ENCODE measurements around the gene FOXR1.

Gene FOXR1

DNA sequence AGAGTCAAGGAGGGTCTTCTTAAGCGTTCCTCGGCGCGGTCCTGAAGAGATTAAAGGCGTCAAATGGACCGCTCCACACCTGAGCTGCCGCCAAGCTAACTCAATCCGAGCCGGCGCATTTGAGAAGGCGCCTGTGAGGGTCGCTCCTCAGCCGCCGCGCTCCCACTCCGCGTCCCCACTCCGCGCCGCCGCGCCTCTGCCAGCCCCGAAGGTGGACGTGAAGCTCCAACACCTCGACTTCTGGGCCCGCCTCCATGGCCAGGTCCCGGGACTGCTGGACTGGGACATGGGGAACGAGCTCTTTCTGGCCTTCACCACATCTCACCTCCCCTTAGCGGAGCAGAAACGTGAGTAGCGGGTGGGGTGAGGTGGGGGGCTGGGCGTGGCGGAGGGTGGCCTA lies at the start of gene FOXR1:
FOXR1 (plus strand) TSS at position 116 of the 400 bp plus-strand sequence; CDS start at position 287, 171 bp downstream.
- Histone ChIP-seq H2AFZ (ENCODE audit: low read length) (no peak within 1 kb of the TSS), H3K9me3 (replicated peaks; ENCODE audit: insufficient read depth, low read length) (no peaks in the 10 kb centered on the region), H3K4me3 (ENCODE audit: low read length) (no peak within 1 kb of the TSS), H3K27me3 (replicated peaks; ENCODE audit: insufficient read depth, low read length) (no peaks in the 10 kb centered on the region), H3K79me2 (ENCODE audit: low read length) (no peaks in the 10 kb centered on the region), H3K4me1 (ENCODE audit: low read length) (no peaks in the 10 kb centered on the region), H4K20me1 (ENCODE audit: insufficient read depth, low read length) (no peaks in the 10 kb centered on the region), H3K4me2 (ENCODE audit: low read depth, low read length) (no peak within 1 kb of the TSS), H3K9me2 (replicated peaks; ENCODE audit: insufficient read depth, low read length) (no peaks in the 10 kb centered on the region), H3K27ac (ENCODE audit: low read length) (no peak within 1 kb of the TSS), H3K36me3 (replicated peaks; ENCODE audit: insufficient read depth, low read length) (no peaks in the 10 kb centered on the region), H3F3A (ENCODE audit: insufficient read depth, low read length) (no peaks in the 10 kb centered on the region), H3K9ac (ENCODE audit: low read length) (no peak within 1 kb of the TSS)
- DNase-seq = no peak
- TF ChIP-seq EZH2 (optimal IDR thresholded peaks at IDR 0.05; ENCODE audit: low read depth, low read length) (no peak), EZH2phosphoT487 (IDR thresholded peaks at IDR 0.05; ENCODE audit: low read length) (no peak)
- TF ChIP-seq, protein P1, sequence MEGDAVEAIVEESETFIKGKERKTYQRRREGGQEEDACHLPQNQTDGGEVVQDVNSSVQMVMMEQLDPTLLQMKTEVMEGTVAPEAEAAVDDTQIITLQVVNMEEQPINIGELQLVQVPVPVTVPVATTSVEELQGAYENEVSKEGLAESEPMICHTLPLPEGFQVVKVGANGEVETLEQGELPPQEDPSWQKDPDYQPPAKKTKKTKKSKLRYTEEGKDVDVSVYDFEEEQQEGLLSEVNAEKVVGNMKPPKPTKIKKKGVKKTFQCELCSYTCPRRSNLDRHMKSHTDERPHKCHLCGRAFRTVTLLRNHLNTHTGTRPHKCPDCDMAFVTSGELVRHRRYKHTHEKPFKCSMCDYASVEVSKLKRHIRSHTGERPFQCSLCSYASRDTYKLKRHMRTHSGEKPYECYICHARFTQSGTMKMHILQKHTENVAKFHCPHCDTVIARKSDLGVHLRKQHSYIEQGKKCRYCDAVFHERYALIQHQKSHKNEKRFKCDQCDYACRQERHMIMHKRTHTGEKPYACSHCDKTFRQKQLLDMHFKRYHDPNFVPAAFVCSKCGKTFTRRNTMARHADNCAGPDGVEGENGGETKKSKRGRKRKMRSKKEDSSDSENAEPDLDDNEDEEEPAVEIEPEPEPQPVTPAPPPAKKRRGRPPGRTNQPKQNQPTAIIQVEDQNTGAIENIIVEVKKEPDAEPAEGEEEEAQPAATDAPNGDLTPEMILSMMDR (IDR thresholded peaks at IDR 0.05; ENCODE audit: low read length) = no peak

DNA sequence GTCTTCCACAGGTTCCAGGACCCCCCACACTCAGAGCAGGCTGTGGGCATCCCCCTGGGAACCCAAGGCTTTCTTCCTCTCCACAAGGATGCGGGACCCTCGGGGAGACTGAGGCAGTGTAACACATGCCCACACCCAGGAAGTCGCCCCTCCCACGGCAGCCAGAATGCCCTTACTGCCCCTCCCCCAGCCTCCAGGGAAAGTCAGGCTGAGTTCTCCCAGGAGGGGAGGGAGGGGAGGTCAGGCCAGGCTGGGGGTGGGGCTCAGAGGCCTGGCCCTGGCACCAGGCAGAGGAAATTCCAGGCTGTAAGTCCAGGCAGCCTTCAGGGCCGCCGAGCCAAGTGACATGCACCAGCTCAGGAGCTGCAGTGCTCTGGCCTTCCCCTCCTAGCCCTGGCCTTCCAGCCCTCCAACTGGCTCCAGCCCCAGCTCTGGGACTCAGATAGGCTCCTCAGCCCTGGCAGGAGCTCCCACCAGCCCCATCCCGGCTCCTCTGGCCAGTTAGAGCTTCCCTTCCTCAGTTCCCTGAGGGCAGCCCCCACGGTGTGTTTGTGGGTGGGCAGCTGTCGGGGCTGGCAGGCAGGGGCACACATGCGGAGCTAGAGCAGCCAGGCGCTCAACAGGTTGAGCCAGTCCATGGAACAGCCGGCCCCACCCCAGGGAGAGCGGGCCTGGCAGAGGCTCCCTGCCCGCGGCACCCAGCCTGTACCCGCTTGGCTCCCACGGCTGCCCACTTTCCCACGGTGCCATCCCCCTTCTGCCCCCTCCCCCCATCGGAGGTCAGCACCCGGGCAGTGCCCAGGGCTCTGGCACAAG lies 49.4 kb upstream of the FOXR1 start:
- Histone ChIP-seq H4K20me1 (ENCODE audit: insufficient read depth, low read length) (no peaks in the 10 kb centered on the region), H2AFZ (ENCODE audit: low read length) (no peak overlapping the region), H3K9me2 (replicated peaks; ENCODE audit: insufficient read depth, low read length) (no peaks in the 10 kb centered on the region), H3K4me1 (ENCODE audit: low read length) (peaks cover 19% of the 10 kb centered on the region), H3K9ac (ENCODE audit: low read length) (no peak overlapping the region), H3K4me2 (ENCODE audit: low read depth, low read length) (no peak overlapping the region), H3K27me3 (replicated peaks; ENCODE audit: insufficient read depth, low read length) (no peaks in the 10 kb centered on the region), H3K9me3 (replicated peaks; ENCODE audit: insufficient read depth, low read length) (no peaks in the 10 kb centered on the region), H3K36me3 (replicated peaks; ENCODE audit: insufficient read depth, low read length) (no peaks in the 10 kb centered on the region), H3K4me3 (ENCODE audit: low read length) (no peak overlapping the region), H3K79me2 (ENCODE audit: low read length) (peaks cover 42% of the 10 kb centered on the region), H3K27ac (ENCODE audit: low read length) (no peak overlapping the region), H3F3A (ENCODE audit: insufficient read depth, low read length) (peaks cover 16% of the 10 kb centered on the region)
- DNase-seq = no peak
- TF ChIP-seq, protein P1 (IDR thresholded peaks at IDR 0.05; ENCODE audit: low read length) = no peak
- no peak for TF ChIP-seq EZH2phosphoT487 (IDR thresholded peaks at IDR 0.05; ENCODE audit: low read length)
- no peak for TF ChIP-seq EZH2 (optimal IDR thresholded peaks at IDR 0.05; ENCODE audit: low read depth, low read length)

- Histone ChIP-seq H3K27me3 (replicated peaks; ENCODE audit: insufficient read depth, low read length) (no peaks in the 10 kb centered on the region), H3K9ac (ENCODE audit: low read length) (no peak overlapping the region), H3K4me3 (ENCODE audit: low read length) (no peak overlapping the region)
Observed at GRCh38 chr11:118922745-118923627, 48.6 kb upstream of the FOXR1 start.

More at GRCh38 chr11:118922745-118923627, 48.6 kb upstream of the FOXR1 start:
- peaks cover 25% of the 10 kb centered on the region for H3F3A ChIP-seq (ENCODE audit: insufficient read depth, low read length)
- no peak for DNase-seq
- H3K36me3 ChIP-seq (replicated peaks; ENCODE audit: insufficient read depth, low read length) = no peaks in the 10 kb centered on the region
- H3K9me2 ChIP-seq (replicated peaks; ENCODE audit: insufficient read depth, low read length) = no peaks in the 10 kb centered on the region
- no peak overlapping the region for H3K27ac ChIP-seq (ENCODE audit: low read length)
- no peaks in the 10 kb centered on the region for H4K20me1 ChIP-seq (ENCODE audit: insufficient read depth, low read length)
- no peak overlapping the region for H2AFZ ChIP-seq (ENCODE audit: low read length)
- H3K79me2 ChIP-seq (ENCODE audit: low read length) = peaks cover 42% of the 10 kb centered on the region
- peaks cover 28% of the 10 kb centered on the region for H3K4me1 ChIP-seq (ENCODE audit: low read length)
- peak overlapping the region; percentile 90; the same call in 1 of the 2 replicates for H3K4me2 ChIP-seq (ENCODE audit: low read depth, low read length)
- no peaks in the 10 kb centered on the region for H3K9me3 ChIP-seq (replicated peaks; ENCODE audit: insufficient read depth, low read length)
- TF ChIP-seq EZH2 (optimal IDR thresholded peaks at IDR 0.05; ENCODE audit: low read depth, low read length) = no peak
